Measurements from ENCODE around the gene ACTN2.
"Not testable (repeated sequence)": the region's sequence is repeated elsewhere in the genome, so short reads cannot be mapped to it uniquely, and the experiment has no call there.

The ACTN2 gene

GRCh38 chr1:236685917-236686814 is at the start of gene ACTN2:
TSS of gene ACTN2 (plus strand) at chr1:236686499. CDS start at chr1:236686674, 175 bp downstream.
- peak; percentile 7 for DNase-seq

- no peak for DNase-seq
These were observed 47.4 kb upstream of the ACTN2 start for GRCh38 chr1:236638945-236639344.

- DNase-seq: no peak
These were observed 46.6 kb upstream of the ACTN2 start for GRCh38 chr1:236639686-236640085.

GRCh38 chr1:236642763-236643162 is 43.5 kb upstream of the ACTN2 start:
- DNase-seq: no peak

- no peak for DNase-seq
These were observed 41.2 kb upstream of the ACTN2 start for GRCh38 chr1:236645016-236645680.

- no peak for DNase-seq
These were observed 31.8 kb upstream of the ACTN2 start for GRCh38 chr1:236654511-236654910.

GRCh38 chr1:236654957-236655356 is 31.3 kb upstream of the ACTN2 start:
- no peak for DNase-seq

- DNase-seq: no peak
These were observed 28.9 kb upstream of the ACTN2 start for GRCh38 chr1:236657398-236657797.

GRCh38 chr1:236659792-236660587 is 26.3 kb upstream of the ACTN2 start:
- no peak for DNase-seq

- no peak for DNase-seq
These were observed 22.4 kb upstream of the ACTN2 start for GRCh38 chr1:236663934-236664333.

GRCh38 chr1:236668909-236669308 is 17.4 kb upstream of the ACTN2 start:
- DNase-seq: not testable (repeated sequence)

GRCh38 chr1:236670060-236670459 is 16.2 kb upstream of the ACTN2 start:
- no peak for DNase-seq

GRCh38 chr1:236673289-236673919 is 12.9 kb upstream of the ACTN2 start:
- DNase-seq: no peak

- DNase-seq: peak; percentile 28
These were observed 8.6 kb upstream of the ACTN2 start for GRCh38 chr1:236677641-236678235.

- no peak for DNase-seq
These were observed 5.1 kb upstream of the ACTN2 start for GRCh38 chr1:236681219-236681618.

GRCh38 chr1:236685205-236685916 is 938 bp upstream of the ACTN2 start:
- no peak for DNase-seq

GRCh38 chr1:236686815-236687160 is 489 bp downstream of the ACTN2 start:
- no peak for DNase-seq

GRCh38 chr1:236687273-236687672 is 974 bp downstream of the ACTN2 start:
- no peak for DNase-seq

GRCh38 chr1:236688705-236689104 is 2.4 kb downstream of the ACTN2 start:
- DNase-seq: no peak

GRCh38 chr1:236689713-236690569 is 3.6 kb downstream of the ACTN2 start:
- DNase-seq: no peak

GRCh38 chr1:236691348-236691747 is 5.0 kb downstream of the ACTN2 start:
- DNase-seq: no peak

All from GF-D8 (cell line).